HG03196 (cell line): ENCODE results near the gene MINDY4.

Source experiments
- ATAC-seq: cut with Tn5 transposase; IDR thresholded peaks from one replicate; pipeline ENCODE4 v1.9.1; 2021; ENCODE audit not compliant: unreplicated experiment

Gene MINDY4

DNA sequence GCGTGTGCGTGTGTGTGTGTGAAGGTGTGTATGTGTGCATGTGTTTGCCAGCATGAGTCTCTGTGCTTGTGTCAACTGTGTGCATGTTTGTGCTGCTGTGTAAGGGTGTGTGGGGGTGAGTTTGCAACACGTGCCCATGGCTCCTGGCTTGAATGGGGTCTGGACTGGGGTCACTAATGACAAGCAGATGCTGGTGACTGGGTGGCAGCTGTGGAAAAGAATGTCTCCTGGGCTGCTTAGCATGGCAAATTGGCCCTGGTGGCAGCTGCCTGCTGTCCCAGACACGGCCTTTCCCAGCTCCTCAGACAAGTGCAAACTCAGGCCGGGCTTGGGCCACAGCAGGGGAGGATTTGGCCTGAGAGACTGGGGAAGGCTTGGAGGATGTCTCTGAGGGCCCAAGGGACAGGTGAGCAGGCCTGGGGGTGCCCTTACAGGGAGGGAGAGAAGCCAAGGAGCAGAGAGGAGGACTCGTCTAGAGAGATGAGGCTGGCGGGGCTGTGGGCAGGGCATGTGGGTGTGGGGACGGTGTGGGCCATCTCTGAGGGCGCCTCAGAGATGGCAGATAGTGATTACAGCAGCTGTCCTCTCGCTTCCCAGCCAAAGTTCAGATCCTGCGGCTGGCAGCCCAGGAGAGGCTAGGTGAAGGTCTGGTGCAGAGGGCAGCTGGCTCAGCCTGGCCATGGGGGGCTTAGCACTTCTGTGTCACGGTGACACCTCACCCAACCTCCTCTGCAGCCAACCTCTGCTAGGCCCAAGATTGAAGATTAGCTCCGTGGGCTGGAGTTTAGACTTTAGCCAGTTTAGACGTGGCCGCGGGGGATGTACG, 142.0 kb downstream of the MINDY4 start:
- no peak for ATAC-seq

- no peak for ATAC-seq
These were observed 142.8 kb downstream of the MINDY4 start for GRCh38 chr7:30913821-30914515.

- ATAC-seq: no peak
These were observed 143.4 kb downstream of the MINDY4 start for GRCh38 chr7:30914596-30914995.

DNA sequence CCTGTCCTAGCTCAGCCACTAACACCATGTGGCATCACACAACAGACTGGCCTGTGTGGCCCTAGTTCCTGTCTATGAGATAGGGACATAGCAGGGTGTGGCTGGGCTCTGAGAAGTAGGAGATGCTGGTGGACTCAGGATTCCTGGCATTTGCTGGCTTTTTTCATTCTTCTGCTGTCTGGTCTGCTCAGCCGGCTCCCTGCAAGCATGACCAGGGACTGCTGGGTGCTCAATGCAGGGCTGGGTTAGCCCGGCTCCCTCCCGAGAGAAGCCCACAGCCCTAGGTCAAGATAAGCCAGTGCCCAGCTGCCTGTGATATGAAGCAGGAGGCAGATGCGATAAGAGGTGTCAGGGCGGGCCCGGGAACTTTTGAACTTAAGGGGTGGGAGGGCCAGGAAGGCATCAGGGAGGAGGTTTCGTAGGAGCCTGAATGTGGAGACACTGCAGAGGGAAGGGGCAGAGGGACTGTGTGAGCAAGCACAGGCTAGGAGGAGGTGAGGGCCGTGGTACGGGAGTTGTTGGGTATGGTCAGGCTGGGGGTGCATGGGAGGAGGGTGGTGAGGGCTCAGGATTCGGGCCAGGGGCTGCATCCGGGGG, 143.9 kb downstream of the MINDY4 start:
- ATAC-seq: no peak

DNA sequence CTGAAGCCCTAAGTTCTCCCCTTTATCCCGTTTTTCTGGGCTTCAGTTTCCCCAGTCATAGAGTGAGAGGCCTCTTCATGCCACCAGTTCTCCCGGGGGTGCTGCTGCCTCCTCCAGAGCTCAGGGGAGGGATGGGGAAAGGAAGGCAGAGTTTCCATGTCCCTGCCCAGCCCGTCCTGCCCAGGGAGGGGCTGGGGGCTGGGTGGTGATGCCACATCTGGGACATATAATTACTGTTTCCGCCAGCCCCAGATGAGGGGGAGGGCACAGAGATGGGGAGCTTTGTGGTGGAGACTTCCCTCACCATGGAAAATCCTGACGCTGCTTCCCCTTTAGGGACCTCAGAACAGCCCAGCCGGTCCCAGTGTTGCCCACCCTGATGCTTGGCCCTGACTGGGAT, 144.5 kb downstream of the MINDY4 start:
- ATAC-seq: no peak

DNA sequence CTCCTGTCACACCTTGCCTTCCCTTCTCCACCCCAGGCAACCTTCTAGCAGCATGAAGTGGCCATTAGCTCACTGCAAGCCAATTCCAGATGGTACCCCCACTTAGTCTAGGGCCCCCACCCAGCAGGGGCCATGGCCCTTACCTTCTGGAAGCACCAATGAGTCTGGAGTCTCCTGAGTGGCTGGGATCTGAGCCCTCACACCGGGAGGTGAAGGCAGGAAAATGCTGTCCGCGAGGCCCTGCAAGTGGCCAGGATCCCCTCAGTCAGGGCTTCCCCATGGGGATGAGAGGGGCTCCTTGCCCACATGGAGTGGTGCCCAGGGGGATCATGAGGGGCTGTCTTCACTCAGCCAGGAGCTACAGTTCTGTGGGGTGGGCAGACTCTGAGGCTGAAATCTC, 145.0 kb downstream of the MINDY4 start:
- no peak for ATAC-seq

DNA sequence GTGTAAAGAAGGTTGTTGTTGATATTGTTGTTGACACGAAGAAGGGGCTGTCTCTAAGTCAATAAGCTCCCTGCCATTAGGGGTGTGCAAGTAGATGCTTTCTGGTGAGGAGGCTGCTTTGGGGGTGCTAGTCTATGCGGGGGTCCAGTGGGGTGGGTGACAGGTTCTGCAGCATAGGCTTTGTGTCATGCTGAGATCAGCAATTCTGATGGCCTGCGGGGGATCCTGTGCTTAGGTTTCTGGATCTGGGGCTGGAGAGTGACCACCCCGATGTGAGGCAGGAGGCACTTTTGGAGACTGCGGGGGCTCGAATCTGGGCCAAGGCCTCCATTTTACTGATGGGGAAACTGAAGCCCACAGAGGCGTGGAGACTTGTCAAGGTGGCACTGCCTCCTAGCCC, 145.6 kb downstream of the MINDY4 start:
- no peak for ATAC-seq

DNA sequence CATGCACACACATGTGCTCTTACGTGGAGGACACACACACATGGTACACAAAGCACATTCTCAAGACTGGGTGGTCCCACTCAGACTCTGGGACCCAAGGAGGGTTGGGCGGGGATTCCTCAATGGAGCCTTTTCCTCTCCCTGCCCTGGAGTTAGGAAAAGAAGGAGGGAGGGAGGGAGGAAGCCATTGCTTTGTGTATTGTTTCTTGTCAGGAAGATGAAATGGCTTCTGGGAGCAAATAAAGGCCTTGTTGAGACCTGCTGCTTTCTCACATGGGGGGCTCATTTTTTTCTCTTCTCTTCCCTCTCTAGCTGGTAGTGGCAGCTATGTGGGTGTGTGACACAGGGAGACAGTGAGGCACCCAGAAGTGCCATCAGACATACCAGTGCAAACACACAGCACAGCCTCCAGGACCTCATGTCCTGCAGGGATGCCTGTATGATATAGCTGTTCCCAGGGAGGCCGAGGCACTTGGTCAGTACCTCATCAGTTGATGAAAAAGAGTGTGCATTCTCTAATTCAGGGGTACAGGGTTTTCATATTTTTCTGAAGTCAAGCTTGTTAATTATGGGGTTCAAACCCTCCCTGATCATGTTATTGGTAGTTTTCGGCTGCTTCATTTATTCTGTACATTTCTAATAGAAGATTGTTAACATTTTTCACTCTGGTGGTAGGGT, 146.1 kb downstream of the MINDY4 start:
- ATAC-seq: no peak

GRCh38 chr7:30918676-30919075, 147.5 kb downstream of the MINDY4 start:
- no peak for ATAC-seq

GRCh38 chr7:30920021-30920583, 148.9 kb downstream of the MINDY4 start:
- no peak for ATAC-seq

- ATAC-seq: no peak
These were observed 149.6 kb downstream of the MINDY4 start for GRCh38 chr7:30920584-30921539.

- ATAC-seq: no peak
These were observed 150.6 kb downstream of the MINDY4 start for GRCh38 chr7:30921540-30922401.

DNA sequence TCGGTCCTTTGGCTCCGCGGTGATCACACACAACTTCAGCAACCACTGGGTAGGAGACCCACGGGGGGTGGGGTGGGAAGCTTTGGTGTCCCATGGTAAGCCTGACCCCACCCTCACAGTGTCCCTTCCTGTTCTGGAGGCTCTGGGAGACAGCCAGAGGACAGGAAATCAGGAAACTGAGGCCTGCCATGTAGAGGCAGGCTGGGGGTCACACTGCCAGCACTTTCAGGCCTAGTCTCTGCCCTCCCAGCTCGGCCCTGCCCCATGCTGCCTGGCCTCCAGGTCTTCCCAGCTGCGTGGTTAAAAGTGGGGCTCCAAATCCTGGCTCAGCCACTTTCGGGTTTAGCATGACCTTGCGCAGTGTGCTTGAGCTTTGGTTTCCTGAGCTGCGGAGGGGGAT, 151.4 kb downstream of the MINDY4 start:
- ATAC-seq: no peak

DNA sequence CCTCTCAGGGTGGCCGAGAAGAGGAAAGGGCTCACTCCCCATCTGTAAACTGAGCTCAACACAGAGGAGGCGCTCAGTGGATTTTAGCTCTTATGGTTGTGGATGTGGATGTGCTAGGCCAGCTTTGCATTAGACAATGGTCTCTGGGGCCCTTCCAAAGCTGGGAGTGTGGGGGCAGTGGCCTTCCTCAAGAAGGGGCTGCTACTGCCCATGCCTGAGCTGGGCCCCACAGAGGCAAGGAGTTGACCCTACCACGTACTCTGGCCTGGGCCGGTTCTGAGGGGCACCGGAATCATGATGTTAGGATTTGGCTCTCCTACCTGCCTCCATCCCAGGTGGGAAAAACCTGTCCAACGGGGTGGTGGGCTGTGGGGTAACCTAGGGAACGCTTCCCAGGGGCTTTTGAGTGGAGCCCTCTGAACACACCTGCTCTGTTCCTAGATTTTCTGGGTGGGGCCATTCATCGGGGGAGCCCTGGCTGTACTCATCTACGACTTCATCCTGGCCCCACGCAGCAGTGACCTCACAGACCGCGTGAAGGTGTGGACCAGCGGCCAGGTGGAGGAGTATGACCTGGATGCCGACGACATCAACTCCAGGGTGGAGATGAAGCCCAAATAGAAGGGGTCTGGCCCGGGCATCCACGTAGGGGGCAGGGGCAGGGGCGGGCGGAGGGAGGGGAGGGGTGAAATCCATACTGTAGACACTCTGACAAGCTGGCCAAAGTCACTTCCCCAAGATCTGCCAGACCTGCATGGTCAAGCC, 152.0 kb downstream of the MINDY4 start:
- ATAC-seq: no peak

- no peak for ATAC-seq
These were observed 152.7 kb downstream of the MINDY4 start for GRCh38 chr7:30923774-30924413.

GRCh38 chr7:30924624-30925023, 153.4 kb downstream of the MINDY4 start:
- ATAC-seq: no peak

DNA sequence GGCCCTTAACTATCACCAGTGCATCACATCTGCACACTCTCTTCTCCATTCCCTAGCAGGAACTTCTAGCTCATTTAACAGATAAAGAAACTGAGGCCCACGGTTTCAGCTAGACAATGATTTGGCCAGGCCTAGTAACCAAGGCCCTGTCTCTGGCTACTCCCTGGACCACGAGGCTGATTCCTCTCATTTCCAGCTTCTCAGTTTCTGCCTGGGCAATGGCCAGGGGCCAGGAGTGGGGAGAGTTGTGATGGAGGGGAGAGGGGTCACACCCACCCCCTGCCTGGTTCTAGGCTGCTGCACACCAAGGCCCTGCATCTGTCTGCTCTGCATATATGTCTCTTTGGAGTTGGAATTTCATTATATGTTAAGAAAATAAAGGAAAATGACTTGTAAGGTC, 153.9 kb downstream of the MINDY4 start:
- ATAC-seq: no peak

DNA sequence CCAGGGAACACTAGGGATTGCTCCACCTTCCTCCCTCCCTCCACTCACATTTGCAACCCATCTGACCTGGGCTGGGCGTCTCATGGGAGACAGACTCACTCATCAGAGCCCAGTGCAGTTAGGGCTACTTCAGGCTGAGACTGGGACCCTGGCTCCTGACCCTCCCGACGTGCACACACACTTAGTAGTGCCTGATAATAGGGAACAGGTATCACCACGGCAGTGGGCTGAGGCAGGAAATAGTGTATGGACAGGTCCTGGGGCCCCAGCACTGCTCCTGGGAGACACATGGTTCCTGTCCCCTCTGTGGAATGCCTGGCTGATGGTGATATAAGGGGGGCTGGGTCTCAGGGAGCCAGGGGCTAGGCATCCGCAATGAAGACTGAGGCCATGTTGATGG, 154.7 kb downstream of the MINDY4 start:
- no peak for ATAC-seq
